Epithelial cell of proximal tubule (primary cell): Measurements from ENCODE around the gene CLEC7A. TPM values are rescaled to one million over a fixed set of nuclear protein-coding genes. Genes with fewer than 3 reads are reported as not detected.

Source experiments
- DNase-seq: peaks from one replicate; pipeline ENCODE4 v3.0.0-alpha.2; 2011; ENCODE audit warnings: low read depth
- H3K4me3 ChIP-seq: 2 replicates; pipeline ENCODE4 v1.5.1; 2011; ENCODE audit warnings: low read depth, mild to moderate bottlenecking, low read length
- total RNA-seq: library from RNA; depleted of rRNA; stranded (reverse); fragments of >200 nt; gene quantifications from 2 replicates; pipeline ENCODE4 v1.2.3, GENCODE V29; 2015
- TF ChIP-seq, protein P1 (sequence below): conservative IDR thresholded peaks from 2 replicates; pipeline ENCODE4 v1.5.1; 2012; ENCODE audit warnings: low read depth, mild to moderate bottlenecking, low read length

Gene CLEC7A
- total RNA-seq, 1 donor from 2014 or later = not detected

DNA sequence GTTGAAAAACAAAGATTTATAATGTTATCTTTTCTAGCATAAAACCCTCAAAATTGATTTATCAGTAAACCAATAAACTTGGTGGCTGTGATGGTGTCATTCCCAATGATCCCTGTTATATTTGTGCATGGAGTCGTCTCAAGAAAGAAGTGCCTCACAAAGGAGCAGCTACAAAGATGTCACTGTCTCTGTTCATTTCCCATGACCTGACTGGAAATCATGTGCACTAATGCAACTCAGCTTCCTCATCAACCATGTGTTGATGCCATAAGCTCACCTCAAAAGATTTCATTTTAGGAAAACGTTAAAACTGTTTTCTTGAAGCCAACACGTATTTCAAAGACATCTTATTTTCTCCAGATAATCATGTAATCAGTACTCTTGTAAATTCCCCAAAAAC, 60.0 kb downstream of the CLEC7A start:
- DNase-seq = no peak
- H3K4me3 ChIP-seq = no peak overlapping the region
- TF ChIP-seq, protein P1, sequence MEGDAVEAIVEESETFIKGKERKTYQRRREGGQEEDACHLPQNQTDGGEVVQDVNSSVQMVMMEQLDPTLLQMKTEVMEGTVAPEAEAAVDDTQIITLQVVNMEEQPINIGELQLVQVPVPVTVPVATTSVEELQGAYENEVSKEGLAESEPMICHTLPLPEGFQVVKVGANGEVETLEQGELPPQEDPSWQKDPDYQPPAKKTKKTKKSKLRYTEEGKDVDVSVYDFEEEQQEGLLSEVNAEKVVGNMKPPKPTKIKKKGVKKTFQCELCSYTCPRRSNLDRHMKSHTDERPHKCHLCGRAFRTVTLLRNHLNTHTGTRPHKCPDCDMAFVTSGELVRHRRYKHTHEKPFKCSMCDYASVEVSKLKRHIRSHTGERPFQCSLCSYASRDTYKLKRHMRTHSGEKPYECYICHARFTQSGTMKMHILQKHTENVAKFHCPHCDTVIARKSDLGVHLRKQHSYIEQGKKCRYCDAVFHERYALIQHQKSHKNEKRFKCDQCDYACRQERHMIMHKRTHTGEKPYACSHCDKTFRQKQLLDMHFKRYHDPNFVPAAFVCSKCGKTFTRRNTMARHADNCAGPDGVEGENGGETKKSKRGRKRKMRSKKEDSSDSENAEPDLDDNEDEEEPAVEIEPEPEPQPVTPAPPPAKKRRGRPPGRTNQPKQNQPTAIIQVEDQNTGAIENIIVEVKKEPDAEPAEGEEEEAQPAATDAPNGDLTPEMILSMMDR = no peak

DNA sequence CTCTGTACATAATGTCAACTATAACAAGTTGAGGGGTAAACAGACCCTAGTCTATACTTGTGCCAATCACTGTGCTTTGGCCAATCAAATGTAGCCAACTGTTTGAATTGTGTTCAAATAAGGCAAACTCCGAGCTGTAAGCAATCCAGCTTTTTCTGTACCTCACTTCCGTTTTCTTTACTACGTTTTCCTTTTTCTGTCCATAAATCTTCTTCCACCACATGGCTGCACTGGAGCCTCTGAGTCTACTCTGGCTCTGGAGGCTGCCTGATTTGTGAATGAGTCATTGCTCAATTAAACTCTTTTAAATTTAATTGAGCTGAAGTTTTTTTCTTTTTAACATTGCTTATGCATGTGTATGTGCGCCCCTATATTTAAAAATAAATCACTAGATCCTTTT, 60.9 kb downstream of the CLEC7A start:
- TF ChIP-seq, protein P1 = no peak
- no peak for DNase-seq
- no peak overlapping the region for H3K4me3 ChIP-seq

DNA sequence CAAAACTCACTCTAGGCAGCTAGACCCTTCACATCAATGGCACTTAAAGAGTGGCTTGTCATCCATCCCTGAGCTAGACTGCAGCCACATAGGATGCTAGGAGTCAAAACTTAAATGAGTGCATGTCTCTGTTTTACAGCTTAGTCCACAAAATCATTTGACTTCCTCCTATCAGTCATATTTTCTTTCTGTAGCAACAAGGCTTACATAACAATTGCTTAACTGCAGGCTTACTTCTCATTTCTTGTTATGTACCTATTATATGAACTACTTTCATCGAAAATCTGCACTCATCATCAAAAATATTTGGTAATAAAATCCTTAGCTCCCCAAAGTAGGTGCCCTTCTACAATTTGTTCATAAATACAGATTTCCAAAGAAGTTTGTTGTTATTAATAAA, 61.4 kb downstream of the CLEC7A start:
- TF ChIP-seq, protein P1 = no peak
- DNase-seq = no peak
- H3K4me3 ChIP-seq = no peak overlapping the region

DNA sequence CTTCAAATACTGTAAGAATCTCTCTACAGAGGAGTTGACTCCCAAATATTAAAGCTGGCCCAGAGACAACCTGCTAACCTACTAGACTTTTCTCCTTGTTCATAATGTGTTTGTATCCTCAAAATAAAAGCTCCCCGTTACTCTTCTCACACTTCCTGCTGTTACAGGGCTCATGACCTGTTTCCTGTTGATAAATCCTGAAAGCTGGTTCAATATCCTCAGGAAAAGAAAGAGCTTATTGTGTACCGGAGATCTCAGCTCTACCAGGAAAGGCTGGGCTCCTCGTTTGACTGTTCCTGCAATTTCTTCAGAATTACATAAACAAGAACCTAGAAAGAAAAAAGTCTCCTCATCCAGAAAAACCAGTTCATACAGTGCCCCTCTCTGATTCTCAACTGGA, 62.1 kb downstream of the CLEC7A start:
- DNase-seq = no peak

DNA sequence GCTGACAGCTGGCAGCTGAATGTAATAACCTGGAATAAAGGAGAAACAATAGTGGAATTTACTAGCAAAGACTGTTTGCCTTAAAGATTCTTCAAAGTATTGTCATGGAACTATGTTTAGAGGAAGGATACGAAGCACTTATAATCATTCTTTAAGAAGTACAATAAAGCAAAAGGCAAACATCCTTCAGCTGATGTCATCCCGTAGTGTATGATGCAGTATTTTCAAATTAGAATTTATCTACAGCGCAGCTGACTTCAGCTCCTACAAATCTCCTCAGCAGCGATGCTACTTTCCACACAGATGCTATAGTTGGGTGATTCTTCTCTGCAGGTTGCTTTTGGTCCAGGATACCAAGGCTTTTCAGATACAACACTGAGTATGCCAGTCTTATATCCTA, 62.7 kb downstream of the CLEC7A start:
- no peak for DNase-seq
- TF ChIP-seq, protein P1 = no peak
- H3K4me3 ChIP-seq = no peak overlapping the region

More for the DNA sequence above, 62.1 kb downstream of the CLEC7A start:
- TF ChIP-seq, protein P1 = no peak
- no peak overlapping the region for H3K4me3 ChIP-seq

Other genes with a start within 250 kb of the CLEC7A start
- not detected in 2 replicates for gene KLRF2, start 248.7 kb downstream of the CLEC7A start, total RNA-seq
- gene CLEC2A, start 197.8 kb downstream of the CLEC7A start, total RNA-seq = not detected in 2 replicates
- gene CLEC12A, start 158.8 kb downstream of the CLEC7A start, total RNA-seq = not detected in 2 replicates
- not detected in 2 replicates for gene CLEC1B, start 131.1 kb downstream of the CLEC7A start, total RNA-seq
- not detected in 2 replicates for gene CLEC12B, start 119.6 kb downstream of the CLEC7A start, total RNA-seq
- gene CLEC9A, start 99.5 kb downstream of the CLEC7A start, total RNA-seq = not detected in 2 replicates
- gene CLEC1A, start 31.2 kb downstream of the CLEC7A start, total RNA-seq = not detected in 2 replicates
- gene OLR1, start 41.9 kb upstream of the CLEC7A start, total RNA-seq = not detected in 2 replicates
- gene TMEM52B, start 48.8 kb upstream of the CLEC7A start, total RNA-seq = 0.43 TPM in 1 of 2 replicates, not detected in the other
- gene GABARAPL1, start 82.7 kb upstream of the CLEC7A start, total RNA-seq = 20.7 and 42.3 TPM in 2 replicates
- gene KLRD1, start 177.7 kb upstream of the CLEC7A start, total RNA-seq = not detected in 2 replicates